Activated CD4-positive, CD25-positive, alpha-beta regulatory T cell treated with anti-CD3 and anti-CD28 coated beads, Interleukin-2, amount 50 U/mL, for 24 hours (primary cell): Measurements from ENCODE around the gene ACVR2A.

Experiments
- ATAC-seq, 2 donors: fragments of 150-1000 bp; cut with Tn5 transposase; one replicate each; pipeline ENCODE4 v1.10.0; 2021; ENCODE audit warnings: mild to moderate bottlenecking in 1 of 2, moderate library complexity in 1 of 2

ACVR2A gene

GRCh38 chr2:147855977-147856376 is 11.1 kb downstream of the ACVR2A start:
- ATAC-seq: no peak

- ATAC-seq: no peak
These were observed 15.2 kb downstream of the ACVR2A start for GRCh38 chr2:147860009-147860408.

GRCh38 chr2:147862859-147863516 is 18.2 kb downstream of the ACVR2A start:
- peak in 1 of 2 donors; percentile 30 for ATAC-seq

- peak in 1 of 2 donors; percentile 24 for ATAC-seq
These were observed 19.0 kb downstream of the ACVR2A start for GRCh38 chr2:147863835-147864234.

GRCh38 chr2:147865560-147865959 is 20.7 kb downstream of the ACVR2A start:
- ATAC-seq: no peak

GRCh38 chr2:147867050-147867449 is 22.2 kb downstream of the ACVR2A start:
- no peak for ATAC-seq

GRCh38 chr2:147869934-147870333 is 25.1 kb downstream of the ACVR2A start:
- no peak for ATAC-seq

- no peak for ATAC-seq
These were observed 28.1 kb downstream of the ACVR2A start for GRCh38 chr2:147872967-147873366.

- no peak for ATAC-seq
These were observed 29.1 kb downstream of the ACVR2A start for GRCh38 chr2:147873859-147874483.

- no peak for ATAC-seq
These were observed 35.0 kb downstream of the ACVR2A start for GRCh38 chr2:147879846-147880245.

- ATAC-seq: no peak
These were observed 37.8 kb downstream of the ACVR2A start for GRCh38 chr2:147882631-147883030.

- no peak for ATAC-seq
These were observed 40.0 kb downstream of the ACVR2A start for GRCh38 chr2:147884830-147885229.

GRCh38 chr2:147886136-147886535 is 41.3 kb downstream of the ACVR2A start:
- no peak for ATAC-seq

- no peak for ATAC-seq
These were observed 43.9 kb downstream of the ACVR2A start for GRCh38 chr2:147888680-147889079.

- no peak for ATAC-seq
These were observed 59.2 kb downstream of the ACVR2A start for GRCh38 chr2:147904051-147904450.

- ATAC-seq: no peak
These were observed 64.3 kb downstream of the ACVR2A start for GRCh38 chr2:147909178-147909577.

- no peak for ATAC-seq
These were observed 66.2 kb downstream of the ACVR2A start for GRCh38 chr2:147910990-147911473.

GRCh38 chr2:147913701-147914480 is 69.1 kb downstream of the ACVR2A start:
- ATAC-seq: no peak

- no peak for ATAC-seq
These were observed 71.2 kb downstream of the ACVR2A start for GRCh38 chr2:147916067-147916466.

GRCh38 chr2:147916723-147917122 is 71.9 kb downstream of the ACVR2A start:
- ATAC-seq: no peak

- ATAC-seq: no peak
These were observed 72.3 kb downstream of the ACVR2A start for GRCh38 chr2:147917161-147917560.

- no peak for ATAC-seq
These were observed 79.0 kb downstream of the ACVR2A start for GRCh38 chr2:147923846-147924245.

- no peak for ATAC-seq
These were observed 79.8 kb downstream of the ACVR2A start for GRCh38 chr2:147924647-147925046.

GRCh38 chr2:147925886-147926285 is 81.1 kb downstream of the ACVR2A start:
- ATAC-seq: no peak
